Panc1 (cell line): ENCODE results near the gene FKTN. TPM values are rescaled to one million over a fixed set of nuclear protein-coding genes. Genes with fewer than 3 reads are reported as not detected.

Experiments used
- ATAC-seq: fragments of 200-7000 bp; cut with Tn5 transposase; 2 replicates; pipeline ENCODE4 v1.9.1; 2020; ENCODE audit warnings: mild to moderate bottlenecking, moderate library complexity
- BruUV-seq: library from RNA; stranded (reverse); fragments of 400-500 nt; replicated peaks from 2 replicates; lab custom pipeline; 2021; lab: Mats Ljungman, UMichigan
- CTCF ChIA-PET: fragments of 300-600 bp; sonication (Branson Sonifier 250); formaldehyde crosslinking; loops from one replicate; lab custom pipeline; 2022; ENCODE audit warnings: antibody characterized with exemption; lab: Charles Lee
- POLR2A ChIA-PET: fragments of 300-600 bp; sonication (Branson Sonifier 250); formaldehyde crosslinking; loops from one replicate; lab custom pipeline; 2022; ENCODE audit warnings: antibody characterized with exemption; lab: Charles Lee
- DNase-seq: peaks from one replicate; pipeline ENCODE4 v3.0.0-alpha.2; 2010; ENCODE audit warnings: low read depth, low spot score
- H3K27ac ChIP-seq: 2 replicates; pipeline ENCODE4 v1.5.1; 2011; ENCODE audit warnings: mild to moderate bottlenecking, low read length, inconsistent platforms
- H3K27me3 ChIP-seq: fragments of 200-500 bp; sonication (Bioruptor generic); 2 replicates; pipeline ENCODE4 v1.6.0; 2014; ENCODE audit warnings: low read length, inconsistent platforms; ENCODE audit not compliant: control insufficient read depth, insufficient read depth
- H3K36me3 ChIP-seq: fragments of 200-500 bp; sonication (Bioruptor generic); 2 replicates; pipeline ENCODE4 v1.5.1; 2014; ENCODE audit warnings: inconsistent platforms, mild to moderate bottlenecking, low read length, moderate library complexity; ENCODE audit not compliant: control insufficient read depth, insufficient read depth
- H3K4me1 ChIP-seq: 2 replicates; pipeline ENCODE4 v1.5.1; 2011; ENCODE audit warnings: inconsistent platforms, mild to moderate bottlenecking, low read length, moderate library complexity; ENCODE audit not compliant: control insufficient read depth, insufficient read depth
- H3K4me3 ChIP-seq, 2 experiments: 2 replicates each; pipeline ENCODE4 v1.5.1; 2011 to 2012; ENCODE audit warnings: low read depth in 2 of 2, low read length in 2 of 2, mild to moderate bottlenecking in 2 of 2, inconsistent platforms in 1 of 2, moderate library complexity in 1 of 2
- H3K9me3 ChIP-seq: fragments of 200-500 bp; sonication (Bioruptor generic); 2 replicates; pipeline ENCODE4 v1.5.1; 2014; ENCODE audit warnings: low read depth, mild to moderate bottlenecking, inconsistent platforms, low read length, moderate library complexity; ENCODE audit not compliant: control insufficient read depth, insufficient read depth
- POLR2AphosphoS5 ChIP-seq: IDR thresholded peaks from 2 replicates; pipeline ENCODE4 v1.6.1; 2012; ENCODE audit warnings: mild to moderate bottlenecking, low read depth, low read length, moderate library complexity
- REST ChIP-seq, 2 experiments: IDR thresholded peaks; 2 replicates each; pipeline ENCODE4 v1.6.1; 2011 to 2012; ENCODE audit warnings: low read depth in 2 of 2, control low read depth in 1 of 2, low read length in 1 of 2, mild to moderate bottlenecking in 1 of 2, moderate library complexity in 1 of 2; ENCODE audit not compliant: insufficient read depth in 1 of 2
- SIN3A ChIP-seq: IDR thresholded peaks from 2 replicates; pipeline ENCODE4 v1.6.1; 2012; ENCODE audit warnings: low read depth, mild to moderate bottlenecking, low read length, moderate library complexity, borderline replicate concordance; ENCODE audit not compliant: insufficient read depth
- TCF7L2 ChIP-seq: IDR thresholded peaks from 2 replicates; pipeline ENCODE4 v1.6.1; 2011; ENCODE audit warnings: mild to moderate bottlenecking, low read depth, low read length, inconsistent platforms
- in situ Hi-C: cut with HindIII; loops from 2 replicates; pipeline ENCODE4 v1.10.0; 2016; ENCODE audit warnings: low sequenced_read_pairs, low pct_unique_long_range_greater_than_20kb
- intact Hi-C: fragments of 100-400 bp; cut with micrococcal nuclease; formaldehyde crosslinking; loops from one replicate; pipeline ENCODE4 v1.10.0; 2022; ENCODE audit not compliant: unreplicated experiment
- total RNA-seq: library from RNA; stranded (reverse); gene quantifications from one replicate; pipeline ENCODE4 v1.2.1, GENCODE V29; 2021; ENCODE audit not compliant: unreplicated experiment
- TF ChIP-seq, protein P1 (sequence below): fragments of 450-650 bp; IDR thresholded peaks from 2 replicates; pipeline ENCODE4 v1.5.1; 2017; ENCODE audit warnings: mild to moderate bottlenecking

FKTN gene
- total RNA-seq, 1 experiment from 2014 or later: 15.2 TPM

- Histone ChIP-seq H3K4me1 (no peaks in the 10 kb centered on the region), H3K9me3 (no peaks in the 10 kb centered on the region), H3K4me3 (no peak overlapping the region), H3K36me3 (no peaks in the 10 kb centered on the region; the same call in 1 of the 2 replicates), H3K27me3 (no peaks in the 10 kb centered on the region), H3K27ac (no peak overlapping the region)
- ATAC-seq (no peak), DNase-seq (no peak)
- intact Hi-C loops: loop anchor here (10.0 kb wide), 1 partner anchor 115 kb away; no protein-coding TSS in a partner anchor
- no TSS peak for BruUV-seq
- TF ChIP-seq POLR2AphosphoS5 (no peak), SIN3A (no peak), REST (IDR thresholded peaks at IDR 0.05; ENCODE audit: insufficient read depth in 1 of 2, low read depth in 2 of 2, low read length in 1 of 2) (no peak), TCF7L2 (no peak)
- TF ChIP-seq, protein P1, sequence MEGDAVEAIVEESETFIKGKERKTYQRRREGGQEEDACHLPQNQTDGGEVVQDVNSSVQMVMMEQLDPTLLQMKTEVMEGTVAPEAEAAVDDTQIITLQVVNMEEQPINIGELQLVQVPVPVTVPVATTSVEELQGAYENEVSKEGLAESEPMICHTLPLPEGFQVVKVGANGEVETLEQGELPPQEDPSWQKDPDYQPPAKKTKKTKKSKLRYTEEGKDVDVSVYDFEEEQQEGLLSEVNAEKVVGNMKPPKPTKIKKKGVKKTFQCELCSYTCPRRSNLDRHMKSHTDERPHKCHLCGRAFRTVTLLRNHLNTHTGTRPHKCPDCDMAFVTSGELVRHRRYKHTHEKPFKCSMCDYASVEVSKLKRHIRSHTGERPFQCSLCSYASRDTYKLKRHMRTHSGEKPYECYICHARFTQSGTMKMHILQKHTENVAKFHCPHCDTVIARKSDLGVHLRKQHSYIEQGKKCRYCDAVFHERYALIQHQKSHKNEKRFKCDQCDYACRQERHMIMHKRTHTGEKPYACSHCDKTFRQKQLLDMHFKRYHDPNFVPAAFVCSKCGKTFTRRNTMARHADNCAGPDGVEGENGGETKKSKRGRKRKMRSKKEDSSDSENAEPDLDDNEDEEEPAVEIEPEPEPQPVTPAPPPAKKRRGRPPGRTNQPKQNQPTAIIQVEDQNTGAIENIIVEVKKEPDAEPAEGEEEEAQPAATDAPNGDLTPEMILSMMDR: no peak
- ChIA-PET POLR2A (no interaction called here), CTCF (no interaction called here)
- in situ Hi-C loops: no loop called here
Measured at GRCh38 chr9:105539452-105539851, 18.5 kb upstream of the FKTN start.

DNA sequence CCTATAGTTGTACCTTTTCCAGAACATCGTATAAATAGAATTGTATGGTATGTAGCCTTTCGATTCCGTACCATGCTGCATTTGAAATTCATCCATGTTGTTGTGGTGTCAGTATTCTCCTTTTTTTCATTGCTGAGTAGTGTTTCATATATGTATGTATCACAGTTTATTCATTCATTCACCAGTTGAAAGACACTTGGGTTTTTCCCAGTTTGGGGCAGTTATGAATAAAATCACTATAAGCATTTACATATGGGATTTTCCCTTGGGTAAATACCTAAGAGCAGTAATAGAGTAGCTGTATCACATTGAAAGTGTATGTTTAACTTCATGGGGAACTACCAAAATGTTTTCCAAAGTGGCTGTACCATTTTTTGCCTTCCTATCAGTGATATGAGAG, 16.1 kb upstream of the FKTN start:
- in situ Hi-C loops: no loop called here
- Histone ChIP-seq H3K36me3 (no peaks in the 10 kb centered on the region), H3K4me1 (no peaks in the 10 kb centered on the region), H3K27me3 (no peaks in the 10 kb centered on the region), H3K9me3 (no peaks in the 10 kb centered on the region), H3K4me3 (no peak overlapping the region), H3K27ac (no peak overlapping the region)
- no peak for ATAC-seq
- TF ChIP-seq, protein P1: no peak
- TF ChIP-seq REST (IDR thresholded peaks at IDR 0.05; ENCODE audit: insufficient read depth in 1 of 2, low read depth in 2 of 2, low read length in 1 of 2): no peak
- no peak for TF ChIP-seq POLR2AphosphoS5
- TF ChIP-seq SIN3A: no peak
- TF ChIP-seq TCF7L2: no peak
- ChIA-PET POLR2A (no interaction called here), CTCF (no interaction called here)
- intact Hi-C loops: no loop called here
- no peak for DNase-seq
- no TSS peak for BruUV-seq
